H9 (cell line): Measurements from ENCODE around the gene TRERF1. TPM values are rescaled to one million over a fixed set of nuclear protein-coding genes. Genes with fewer than 3 reads are reported as not detected.

ENCODE experiments used
- DNase-seq: peaks from one replicate; pipeline ENCODE4 v3.0.0-alpha.2; 2017
- H2AFZ ChIP-seq: one replicate; pipeline ENCODE4 v1.6.1; 2013; ENCODE audit warnings: mild to moderate bottlenecking, low read length, control low read depth, moderate library complexity
- H2AK5ac ChIP-seq: 2 replicates; pipeline ENCODE4 v1.6.1; 2013; ENCODE audit warnings: low read length, control low read depth, mixed read lengths; ENCODE audit not compliant: insufficient read length
- H2BK120ac ChIP-seq: one replicate; pipeline ENCODE4 v1.6.1; 2013; ENCODE audit warnings: low read depth, mild to moderate bottlenecking, low read length, control low read depth, inconsistent platforms; ENCODE audit not compliant: poor library complexity, severe bottlenecking
- H2BK12ac ChIP-seq: 2 replicates; pipeline ENCODE4 v1.6.1; 2013; ENCODE audit warnings: low read length, control low read depth, mixed read lengths, low read depth; ENCODE audit not compliant: insufficient read length
- H2BK15ac ChIP-seq: 2 replicates; pipeline ENCODE4 v1.6.1; 2013; ENCODE audit warnings: low read depth, low read length, control low read depth
- H2BK20ac ChIP-seq: one replicate; pipeline ENCODE4 v1.6.1; 2013; ENCODE audit warnings: low read depth, mild to moderate bottlenecking, low read length, control low read depth, inconsistent platforms; ENCODE audit not compliant: poor library complexity, severe bottlenecking
- H2BK5ac ChIP-seq: 2 replicates; pipeline ENCODE4 v1.6.1; 2013; ENCODE audit warnings: low read length, control low read depth, mixed read lengths; ENCODE audit not compliant: insufficient read length
- H3K14ac ChIP-seq: 2 replicates; pipeline ENCODE4 v1.6.1; 2013; ENCODE audit warnings: low read length, control low read depth; ENCODE audit not compliant: insufficient read depth
- H3K18ac ChIP-seq: 2 replicates; pipeline ENCODE4 v1.6.1; 2013; ENCODE audit warnings: low read depth, mild to moderate bottlenecking, mixed read lengths, low read length, control low read depth; ENCODE audit not compliant: insufficient read length
- H3K23ac ChIP-seq: 2 replicates; pipeline ENCODE4 v1.6.1; 2013; ENCODE audit warnings: low read length, control low read depth, mixed read lengths, low read depth; ENCODE audit not compliant: insufficient read length
- H3K23me2 ChIP-seq: 2 replicates; pipeline ENCODE4 v1.6.1; 2013; ENCODE audit warnings: low read depth, mild to moderate bottlenecking, mixed read lengths, low read length, control low read depth; ENCODE audit not compliant: insufficient read length, poor library complexity, severe bottlenecking
- H3K27ac ChIP-seq: 2 replicates; pipeline ENCODE4 v1.5.1; 2013; ENCODE audit warnings: low read length, control low read depth, mixed read lengths, low read depth; ENCODE audit not compliant: insufficient read length
- H3K27me3 ChIP-seq: 2 replicates; pipeline ENCODE4 v1.6.1; 2013; ENCODE audit warnings: low read length, control low read depth, inconsistent platforms; ENCODE audit not compliant: insufficient read depth
- H3K4ac ChIP-seq: 2 replicates; pipeline ENCODE4 v1.6.1; 2013; ENCODE audit warnings: low read depth, mild to moderate bottlenecking, control low read depth, inconsistent platforms, low read length, moderate library complexity
- H3K4me1 ChIP-seq: 2 replicates; pipeline ENCODE4 v1.6.1; 2013; ENCODE audit warnings: low read length, control low read depth, inconsistent platforms; ENCODE audit not compliant: insufficient read depth
- H3K4me2 ChIP-seq: 2 replicates; pipeline ENCODE4 v1.6.1; 2013; ENCODE audit warnings: low read length, control low read depth, mixed read lengths; ENCODE audit not compliant: insufficient read length, insufficient read depth
- H3K56ac ChIP-seq: 2 replicates; pipeline ENCODE4 v1.6.1; 2013; ENCODE audit warnings: low read depth, mild to moderate bottlenecking, mixed read lengths, low read length, control low read depth; ENCODE audit not compliant: insufficient read length
- H3K79me1 ChIP-seq: 2 replicates; pipeline ENCODE4 v1.6.1; 2013; ENCODE audit warnings: low read depth, mild to moderate bottlenecking, moderate library complexity, low read length, control low read depth, inconsistent platforms; ENCODE audit not compliant: insufficient read depth, poor library complexity, severe bottlenecking
- H3K79me2 ChIP-seq: 2 replicates; pipeline ENCODE4 v1.6.1; 2013; ENCODE audit warnings: low read length, control low read depth, inconsistent platforms; ENCODE audit not compliant: insufficient read depth
- H3K9ac ChIP-seq: 2 replicates; pipeline ENCODE4 v1.6.1; 2013; ENCODE audit warnings: low read length, control low read depth, mixed read lengths; ENCODE audit not compliant: insufficient read length; ENCODE audit errors: extremely low read depth
- H3K9me3 ChIP-seq: one replicate; pipeline ENCODE4 v1.6.1; 2013; ENCODE audit warnings: low read depth, low read length, inconsistent platforms; ENCODE audit not compliant: control insufficient read depth
- H3T11ph ChIP-seq: one replicate; pipeline ENCODE4 v1.6.1; 2013; ENCODE audit warnings: mild to moderate bottlenecking, low read length, control low read depth, inconsistent platforms
- H4K20me1 ChIP-seq: one replicate; pipeline ENCODE4 v1.6.1; 2013; ENCODE audit not compliant: control insufficient read depth, insufficient read length, insufficient read depth
- H4K5ac ChIP-seq: 2 replicates; pipeline ENCODE4 v1.6.1; 2013; ENCODE audit warnings: low read depth, mild to moderate bottlenecking, mixed read lengths, low read length, control low read depth; ENCODE audit not compliant: insufficient read length
- H4K8ac ChIP-seq: replicated peaks from 2 replicates; pipeline ENCODE4 v1.6.1; 2013; ENCODE audit warnings: low read length, control low read depth, mixed read lengths, low read depth; ENCODE audit not compliant: insufficient read length
- H4K91ac ChIP-seq: 2 replicates; pipeline ENCODE4 v1.6.1; 2013; ENCODE audit warnings: low read depth, mild to moderate bottlenecking, moderate library complexity, mixed read lengths, low read length, control low read depth; ENCODE audit not compliant: insufficient read length
- H3K27ac Mint-ChIP-seq, 3 experiments: 2 replicates in 2 of 3; 3 replicates in 1 of 3; pipeline ENCODE4 v1.8.0; 2020 to 2021; ENCODE audit warnings: mixed read lengths in 3 of 3, mild to moderate bottlenecking in 1 of 3, moderate library complexity in 1 of 3
- H3K27me3 Mint-ChIP-seq: 2 replicates; pipeline ENCODE4 v1.8.0; 2021; ENCODE audit warnings: low read depth, mild to moderate bottlenecking, moderate library complexity, mixed read lengths
- H3K36me3 Mint-ChIP-seq, 3 experiments: 2 replicates in 2 of 3; 3 replicates in 1 of 3; pipeline ENCODE4 v1.8.0; 2020 to 2021; ENCODE audit warnings: low read depth in 3 of 3, mixed read lengths in 3 of 3; ENCODE audit not compliant: insufficient read depth in 1 of 3
- H3K4me1 Mint-ChIP-seq, 2 experiments: 2 replicates each; pipeline ENCODE4 v1.8.0; 2020; ENCODE audit warnings: mixed read lengths in 2 of 2
- H3K4me3 Mint-ChIP-seq, 2 experiments: 2 replicates in 1 of 2; 3 replicates in 1 of 2; pipeline ENCODE4 v1.8.0; 2020 to 2021; ENCODE audit warnings: mild to moderate bottlenecking in 2 of 2, mixed read lengths in 2 of 2, moderate library complexity in 1 of 2
- H3K9me3 Mint-ChIP-seq, 2 experiments: 2 replicates in 1 of 2; 3 replicates in 1 of 2; pipeline ENCODE4 v1.8.0; 2020; ENCODE audit warnings: mild to moderate bottlenecking in 2 of 2, mixed read lengths in 2 of 2, moderate library complexity in 1 of 2
- CTCF ChIP-seq: fragments of 200-600 bp; sonication (generic); conservative IDR thresholded peaks from 3 replicates; pipeline ENCODE4 v1.8.0; 2021; ENCODE audit warnings: antibody characterized with exemption, mild to moderate bottlenecking
- WGBS: extraction: QIAGEN DNeasy Blood & Tissue Kit; methylation state at CpG from one replicate; pipeline ENCODE4 v1.1.7; 2013; ENCODE audit warnings: missing lambda C conversion rate, low lambda C conversion rate, mixed read lengths; ENCODE audit not compliant: insufficient read length; ENCODE audit errors: extremely low coverage; 5-methylcytosine and 5-hydroxymethylcytosine counted together
- total RNA-seq: library from RNA; stranded (reverse); gene quantifications from 2 replicates; pipeline ENCODE4 v1.2.1, GENCODE V29; 2021

TRERF1 gene
- total RNA-seq, 1 experiment from 2014 or later = 19.7 TPM

DNA sequence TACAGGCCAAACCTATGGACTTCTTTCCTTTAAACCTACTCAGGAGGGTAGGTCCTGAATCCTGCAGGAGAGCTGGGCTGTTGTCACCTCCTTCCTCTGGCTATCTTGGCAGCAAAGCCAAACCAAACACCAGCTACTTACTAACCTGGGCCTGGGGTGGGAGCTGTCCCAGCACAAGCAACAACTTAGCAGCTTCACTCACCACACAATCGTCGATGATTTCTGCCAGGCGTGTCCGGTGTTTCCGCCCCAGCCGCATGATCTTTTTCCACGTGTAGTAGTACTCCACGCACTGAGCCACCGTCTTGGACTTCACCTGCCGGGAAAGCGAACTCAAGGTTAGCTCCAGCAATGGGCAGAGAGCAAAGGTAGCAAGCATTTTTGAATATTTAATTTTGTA, 208.7 kb downstream of the TRERF1 start:
- DNase-seq = no peak
- H3K36me3 Mint-ChIP-seq = peaks cover 29 to 59% (median 55%) of the 10 kb centered on the region in 3 experiments; a peak in 6 of 7 replicates
- Histone ChIP-seq H3K4me1 (no peaks in the 10 kb centered on the region; the same call in 1 of the 2 replicates), H4K8ac (no peak overlapping the region), H2BK20ac (no peak overlapping the region), H4K91ac (no peak overlapping the region), H3K4ac (no peak overlapping the region), H3K14ac (no peak overlapping the region), H2AFZ (no peak overlapping the region), H3K23me2 (no peaks in the 10 kb centered on the region), H3K27ac (no peak overlapping the region), H2BK12ac (no peak overlapping the region), H4K20me1 (no peaks in the 10 kb centered on the region), H3K4me2 (no peak overlapping the region), H2BK5ac (no peak overlapping the region), H2BK120ac (no peak overlapping the region), H3K56ac (no peak overlapping the region), H4K5ac (no peak overlapping the region), H3K23ac (no peak overlapping the region), H3K9me3 (no peaks in the 10 kb centered on the region), H3K9ac (no peak overlapping the region), H3K18ac (no peak overlapping the region), H3T11ph (no peak overlapping the region), H3K79me1 (no peaks in the 10 kb centered on the region), H3K79me2 (no peaks in the 10 kb centered on the region), H3K27me3 (no peaks in the 10 kb centered on the region), H2AK5ac (no peak overlapping the region), H2BK15ac (no peak overlapping the region)
- H3K27ac Mint-ChIP-seq = peak overlapping the region in 2 of 3 experiments; percentile 60 to 65; a peak in 3 of 7 replicates
- no CpG with 5 or more reads among the region's 11 CpGs for WGBS
- no peak for TF ChIP-seq CTCF
- no peaks in the 10 kb centered on the region; the same call in 1 of the 2 replicates for H3K27me3 Mint-ChIP-seq
- no peak overlapping the region for H3K4me3 Mint-ChIP-seq
- H3K4me1 Mint-ChIP-seq = peaks cover 35 to 40% of the 10 kb centered on the region in 2 experiments
- H3K9me3 Mint-ChIP-seq = no peaks in the 10 kb centered on the region
